Stomach (tissue), 4 donors: ENCODE results near the gene CFAP61.

Experiments
- CTCF ChIP-seq, 7 experiments: fragments of 450-650 bp in 4 of 7; fragments of 200-600 bp in 3 of 7; sonication (generic) in 3 of 7; IDR thresholded peaks; one replicate each; pipeline ENCODE4 v1.5.1; 2016 to 2019; ENCODE audit warnings: antibody characterized with exemption in 7 of 7, control low read depth in 2 of 7, mild to moderate bottlenecking in 1 of 7
- POLR2A ChIP-seq, 4 donors: fragments of 450-650 bp; IDR thresholded peaks; one replicate each; pipeline ENCODE4 v1.6.1; 2016; ENCODE audit warnings: antibody characterized with exemption in 4 of 4, control low read depth in 2 of 4, mild to moderate bottlenecking in 1 of 4, moderate library complexity in 1 of 4
- POLR2AphosphoS5 ChIP-seq, 3 donors: sonication (generic); formaldehyde crosslinking; IDR thresholded peaks; one replicate each; pipeline ENCODE4 v1.6.1; 2016; ENCODE audit warnings: antibody characterized with exemption in 3 of 3

GRCh38 chr20:20395087-20395486, 342.8 kb downstream of the CFAP61 start:
- TF ChIP-seq CTCF (IDR thresholded peaks at IDR 0.05): no peak
- no peak for TF ChIP-seq POLR2A (IDR thresholded peaks at IDR 0.05)
- no peak for TF ChIP-seq POLR2AphosphoS5 (IDR thresholded peaks at IDR 0.05)
